GM12875 (cell line): ENCODE measurements around the gene KRT5.

Experiments
- H3K4me3 ChIP-seq: one replicate; pipeline ENCODE4 v1.5.1; 2011; ENCODE audit warnings: low read depth, low read length, control low read depth
- CTCF ChIP-seq: IDR thresholded peaks from 2 replicates; pipeline ENCODE4 v1.5.1; 2011; ENCODE audit warnings: low read depth, mild to moderate bottlenecking, control low read depth, inconsistent platforms, low read length, moderate library complexity, borderline replicate concordance; ENCODE audit not compliant: insufficient read depth

Gene KRT5

GRCh38 chr12:52464897-52465296 lies 55.3 kb downstream of the KRT5 start:
- no peak for TF ChIP-seq CTCF
- H3K4me3 ChIP-seq: no peak overlapping the region
